Measurements from ENCODE around the gene ST6GALNAC2.

DNA sequence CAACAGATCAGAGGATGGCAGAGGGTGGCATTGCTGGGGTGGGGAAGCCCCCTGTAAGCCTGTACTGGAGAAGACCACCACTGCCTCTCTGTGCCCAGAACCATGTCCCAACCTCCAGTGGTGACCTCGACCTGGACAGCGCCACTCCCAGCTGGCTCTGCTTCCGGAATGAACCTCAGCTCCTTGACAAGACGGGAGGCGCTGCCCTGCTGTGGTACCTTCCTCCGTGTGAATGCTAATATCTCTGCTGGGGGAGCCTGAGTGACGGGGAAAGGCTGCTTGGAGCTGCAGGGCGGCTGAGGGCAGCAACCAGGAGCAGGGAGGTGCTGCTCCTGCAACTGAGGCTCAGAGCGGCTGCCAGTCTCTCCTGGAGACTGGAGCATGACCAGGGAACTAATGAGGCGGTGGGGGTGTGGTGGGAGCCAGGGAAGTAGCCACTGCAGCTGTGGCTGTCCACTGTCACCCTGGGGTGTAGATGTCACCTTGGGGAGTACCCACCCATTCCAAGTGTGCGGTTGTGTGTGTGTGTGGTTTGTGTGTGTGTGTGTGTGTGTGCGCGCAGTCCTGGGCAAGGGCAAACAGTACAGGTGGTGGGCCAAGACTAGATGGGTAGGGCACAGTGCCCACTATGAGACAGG lies 39.6 kb downstream of the ST6GALNAC2 start:
- TF ChIP-seq, protein P1, sequence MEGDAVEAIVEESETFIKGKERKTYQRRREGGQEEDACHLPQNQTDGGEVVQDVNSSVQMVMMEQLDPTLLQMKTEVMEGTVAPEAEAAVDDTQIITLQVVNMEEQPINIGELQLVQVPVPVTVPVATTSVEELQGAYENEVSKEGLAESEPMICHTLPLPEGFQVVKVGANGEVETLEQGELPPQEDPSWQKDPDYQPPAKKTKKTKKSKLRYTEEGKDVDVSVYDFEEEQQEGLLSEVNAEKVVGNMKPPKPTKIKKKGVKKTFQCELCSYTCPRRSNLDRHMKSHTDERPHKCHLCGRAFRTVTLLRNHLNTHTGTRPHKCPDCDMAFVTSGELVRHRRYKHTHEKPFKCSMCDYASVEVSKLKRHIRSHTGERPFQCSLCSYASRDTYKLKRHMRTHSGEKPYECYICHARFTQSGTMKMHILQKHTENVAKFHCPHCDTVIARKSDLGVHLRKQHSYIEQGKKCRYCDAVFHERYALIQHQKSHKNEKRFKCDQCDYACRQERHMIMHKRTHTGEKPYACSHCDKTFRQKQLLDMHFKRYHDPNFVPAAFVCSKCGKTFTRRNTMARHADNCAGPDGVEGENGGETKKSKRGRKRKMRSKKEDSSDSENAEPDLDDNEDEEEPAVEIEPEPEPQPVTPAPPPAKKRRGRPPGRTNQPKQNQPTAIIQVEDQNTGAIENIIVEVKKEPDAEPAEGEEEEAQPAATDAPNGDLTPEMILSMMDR (conservative IDR thresholded peaks at IDR 0.05; ENCODE audit: low read length): no peak
- no peak for TF ChIP-seq EZH2phosphoT487 (IDR thresholded peaks at IDR 0.05; ENCODE audit: borderline replicate concordance)

All from Loucy (cell line).